H9 (cell line): ENCODE measurements around the gene HRH1. TPM values are rescaled to one million over a fixed set of nuclear protein-coding genes. Genes with fewer than 3 reads are reported as not detected.

Experiments
- DNase-seq: peaks from one replicate; pipeline ENCODE4 v3.0.0-alpha.2; 2017
- H2AFZ ChIP-seq: one replicate; pipeline ENCODE4 v1.6.1; 2013; ENCODE audit warnings: mild to moderate bottlenecking, low read length, control low read depth, moderate library complexity
- H2AK5ac ChIP-seq: 2 replicates; pipeline ENCODE4 v1.6.1; 2013; ENCODE audit warnings: low read length, control low read depth, mixed read lengths; ENCODE audit not compliant: insufficient read length
- H2BK120ac ChIP-seq: one replicate; pipeline ENCODE4 v1.6.1; 2013; ENCODE audit warnings: low read depth, mild to moderate bottlenecking, low read length, control low read depth, inconsistent platforms; ENCODE audit not compliant: poor library complexity, severe bottlenecking
- H2BK12ac ChIP-seq: 2 replicates; pipeline ENCODE4 v1.6.1; 2013; ENCODE audit warnings: low read length, control low read depth, mixed read lengths, low read depth; ENCODE audit not compliant: insufficient read length
- H2BK15ac ChIP-seq: 2 replicates; pipeline ENCODE4 v1.6.1; 2013; ENCODE audit warnings: low read depth, low read length, control low read depth
- H2BK20ac ChIP-seq: one replicate; pipeline ENCODE4 v1.6.1; 2013; ENCODE audit warnings: low read depth, mild to moderate bottlenecking, low read length, control low read depth, inconsistent platforms; ENCODE audit not compliant: poor library complexity, severe bottlenecking
- H2BK5ac ChIP-seq: 2 replicates; pipeline ENCODE4 v1.6.1; 2013; ENCODE audit warnings: low read length, control low read depth, mixed read lengths; ENCODE audit not compliant: insufficient read length
- H3K14ac ChIP-seq: 2 replicates; pipeline ENCODE4 v1.6.1; 2013; ENCODE audit warnings: low read length, control low read depth; ENCODE audit not compliant: insufficient read depth
- H3K18ac ChIP-seq: 2 replicates; pipeline ENCODE4 v1.6.1; 2013; ENCODE audit warnings: low read depth, mild to moderate bottlenecking, mixed read lengths, low read length, control low read depth; ENCODE audit not compliant: insufficient read length
- H3K23ac ChIP-seq: 2 replicates; pipeline ENCODE4 v1.6.1; 2013; ENCODE audit warnings: low read length, control low read depth, mixed read lengths, low read depth; ENCODE audit not compliant: insufficient read length
- H3K23me2 ChIP-seq: 2 replicates; pipeline ENCODE4 v1.6.1; 2013; ENCODE audit warnings: low read depth, mild to moderate bottlenecking, mixed read lengths, low read length, control low read depth; ENCODE audit not compliant: insufficient read length, poor library complexity, severe bottlenecking
- H3K27ac ChIP-seq: 2 replicates; pipeline ENCODE4 v1.5.1; 2013; ENCODE audit warnings: low read length, control low read depth, mixed read lengths, low read depth; ENCODE audit not compliant: insufficient read length
- H3K27me3 ChIP-seq: 2 replicates; pipeline ENCODE4 v1.6.1; 2013; ENCODE audit warnings: low read length, control low read depth, inconsistent platforms; ENCODE audit not compliant: insufficient read depth
- H3K4ac ChIP-seq: 2 replicates; pipeline ENCODE4 v1.6.1; 2013; ENCODE audit warnings: low read depth, mild to moderate bottlenecking, control low read depth, inconsistent platforms, low read length, moderate library complexity
- H3K4me1 ChIP-seq: 2 replicates; pipeline ENCODE4 v1.6.1; 2013; ENCODE audit warnings: low read length, control low read depth, inconsistent platforms; ENCODE audit not compliant: insufficient read depth
- H3K4me2 ChIP-seq: 2 replicates; pipeline ENCODE4 v1.6.1; 2013; ENCODE audit warnings: low read length, control low read depth, mixed read lengths; ENCODE audit not compliant: insufficient read length, insufficient read depth
- H3K56ac ChIP-seq: 2 replicates; pipeline ENCODE4 v1.6.1; 2013; ENCODE audit warnings: low read depth, mild to moderate bottlenecking, mixed read lengths, low read length, control low read depth; ENCODE audit not compliant: insufficient read length
- H3K79me1 ChIP-seq: 2 replicates; pipeline ENCODE4 v1.6.1; 2013; ENCODE audit warnings: low read depth, mild to moderate bottlenecking, moderate library complexity, low read length, control low read depth, inconsistent platforms; ENCODE audit not compliant: insufficient read depth, poor library complexity, severe bottlenecking
- H3K79me2 ChIP-seq: 2 replicates; pipeline ENCODE4 v1.6.1; 2013; ENCODE audit warnings: low read length, control low read depth, inconsistent platforms; ENCODE audit not compliant: insufficient read depth
- H3K9ac ChIP-seq: 2 replicates; pipeline ENCODE4 v1.6.1; 2013; ENCODE audit warnings: low read length, control low read depth, mixed read lengths; ENCODE audit not compliant: insufficient read length; ENCODE audit errors: extremely low read depth
- H3K9me3 ChIP-seq: one replicate; pipeline ENCODE4 v1.6.1; 2013; ENCODE audit warnings: low read depth, low read length, inconsistent platforms; ENCODE audit not compliant: control insufficient read depth
- H3T11ph ChIP-seq: one replicate; pipeline ENCODE4 v1.6.1; 2013; ENCODE audit warnings: mild to moderate bottlenecking, low read length, control low read depth, inconsistent platforms
- H4K20me1 ChIP-seq: one replicate; pipeline ENCODE4 v1.6.1; 2013; ENCODE audit not compliant: control insufficient read depth, insufficient read length, insufficient read depth
- H4K5ac ChIP-seq: 2 replicates; pipeline ENCODE4 v1.6.1; 2013; ENCODE audit warnings: low read depth, mild to moderate bottlenecking, mixed read lengths, low read length, control low read depth; ENCODE audit not compliant: insufficient read length
- H4K8ac ChIP-seq: replicated peaks from 2 replicates; pipeline ENCODE4 v1.6.1; 2013; ENCODE audit warnings: low read length, control low read depth, mixed read lengths, low read depth; ENCODE audit not compliant: insufficient read length
- H4K91ac ChIP-seq: 2 replicates; pipeline ENCODE4 v1.6.1; 2013; ENCODE audit warnings: low read depth, mild to moderate bottlenecking, moderate library complexity, mixed read lengths, low read length, control low read depth; ENCODE audit not compliant: insufficient read length
- H3K27ac Mint-ChIP-seq, 3 experiments: 2 replicates in 2 of 3; 3 replicates in 1 of 3; pipeline ENCODE4 v1.8.0; 2020 to 2021; ENCODE audit warnings: mixed read lengths in 3 of 3, mild to moderate bottlenecking in 1 of 3, moderate library complexity in 1 of 3
- H3K27me3 Mint-ChIP-seq: 2 replicates; pipeline ENCODE4 v1.8.0; 2021; ENCODE audit warnings: low read depth, mild to moderate bottlenecking, moderate library complexity, mixed read lengths
- H3K36me3 Mint-ChIP-seq, 3 experiments: 2 replicates in 2 of 3; 3 replicates in 1 of 3; pipeline ENCODE4 v1.8.0; 2020 to 2021; ENCODE audit warnings: low read depth in 3 of 3, mixed read lengths in 3 of 3; ENCODE audit not compliant: insufficient read depth in 1 of 3
- H3K4me1 Mint-ChIP-seq, 2 experiments: 2 replicates each; pipeline ENCODE4 v1.8.0; 2020; ENCODE audit warnings: mixed read lengths in 2 of 2
- H3K4me3 Mint-ChIP-seq, 2 experiments: 2 replicates in 1 of 2; 3 replicates in 1 of 2; pipeline ENCODE4 v1.8.0; 2020 to 2021; ENCODE audit warnings: mild to moderate bottlenecking in 2 of 2, mixed read lengths in 2 of 2, moderate library complexity in 1 of 2
- H3K9me3 Mint-ChIP-seq, 2 experiments: 2 replicates in 1 of 2; 3 replicates in 1 of 2; pipeline ENCODE4 v1.8.0; 2020; ENCODE audit warnings: mild to moderate bottlenecking in 2 of 2, mixed read lengths in 2 of 2, moderate library complexity in 1 of 2
- CTCF ChIP-seq: fragments of 200-600 bp; sonication (generic); conservative IDR thresholded peaks from 3 replicates; pipeline ENCODE4 v1.8.0; 2021; ENCODE audit warnings: antibody characterized with exemption, mild to moderate bottlenecking
- WGBS: extraction: QIAGEN DNeasy Blood & Tissue Kit; methylation state at CpG from one replicate; pipeline ENCODE4 v1.1.7; 2013; ENCODE audit warnings: missing lambda C conversion rate, low lambda C conversion rate, mixed read lengths; ENCODE audit not compliant: insufficient read length; ENCODE audit errors: extremely low coverage; 5-methylcytosine and 5-hydroxymethylcytosine counted together
- total RNA-seq: library from RNA; stranded (reverse); gene quantifications from 2 replicates; pipeline ENCODE4 v1.2.1, GENCODE V29; 2021

HRH1 gene
- total RNA-seq, 1 experiment from 2014 or later, result 0.74 TPM

- Histone ChIP-seq H3K9me3 (no peaks in the 10 kb centered on the region), H2AFZ (no peak overlapping the region), H3K27me3 (no peaks in the 10 kb centered on the region), H3K23ac (no peak overlapping the region), H3K4me1 (no peaks in the 10 kb centered on the region), H3K9ac (no peak overlapping the region), H2BK15ac (no peak overlapping the region), H3T11ph (no peak overlapping the region), H3K79me2 (no peaks in the 10 kb centered on the region), H3K4ac (no peak overlapping the region), H3K18ac (no peak overlapping the region), H2BK20ac (no peak overlapping the region), H3K23me2 (no peaks in the 10 kb centered on the region), H3K56ac (no peak overlapping the region), H2BK12ac (no peak overlapping the region), H4K20me1 (no peaks in the 10 kb centered on the region), H4K5ac (no peak overlapping the region), H3K14ac (no peak overlapping the region), H3K79me1 (no peaks in the 10 kb centered on the region), H3K4me2 (no peak overlapping the region), H2BK120ac (no peak overlapping the region), H4K91ac (no peak overlapping the region), H3K27ac (no peak overlapping the region), H2BK5ac (no peak overlapping the region), H2AK5ac (no peak overlapping the region), H4K8ac (no peak overlapping the region)
- H3K9me3 Mint-ChIP-seq, result peaks cover 0 to 4% of the 10 kb centered on the region in 2 experiments; a peak in 3 of 5 replicates
- no peak overlapping the region for H3K27ac Mint-ChIP-seq
- TF ChIP-seq CTCF, result no peak
- H3K4me3 Mint-ChIP-seq, result no peak overlapping the region
- no CpG with 5 or more reads among the region's 2 CpGs for WGBS
- 0 out of 4 replicates have a peak, but pooled peaks cover 0 to 6% of the 10 kb centered on the region in 2 experiments for H3K4me1 Mint-ChIP-seq
- H3K27me3 Mint-ChIP-seq, result peaks cover 11% of the 10 kb centered on the region
- no peaks in the 10 kb centered on the region for H3K36me3 Mint-ChIP-seq
- no peak for DNase-seq
These were observed 13.6 kb upstream of the HRH1 start for GRCh38 chr3:11140713-11141104.
